ENCODE results near the gene ARPC1A.

- no peak for TF ChIP-seq POLR2AphosphoS5 (IDR thresholded peaks at IDR 0.05)
- TF ChIP-seq, protein P1, sequence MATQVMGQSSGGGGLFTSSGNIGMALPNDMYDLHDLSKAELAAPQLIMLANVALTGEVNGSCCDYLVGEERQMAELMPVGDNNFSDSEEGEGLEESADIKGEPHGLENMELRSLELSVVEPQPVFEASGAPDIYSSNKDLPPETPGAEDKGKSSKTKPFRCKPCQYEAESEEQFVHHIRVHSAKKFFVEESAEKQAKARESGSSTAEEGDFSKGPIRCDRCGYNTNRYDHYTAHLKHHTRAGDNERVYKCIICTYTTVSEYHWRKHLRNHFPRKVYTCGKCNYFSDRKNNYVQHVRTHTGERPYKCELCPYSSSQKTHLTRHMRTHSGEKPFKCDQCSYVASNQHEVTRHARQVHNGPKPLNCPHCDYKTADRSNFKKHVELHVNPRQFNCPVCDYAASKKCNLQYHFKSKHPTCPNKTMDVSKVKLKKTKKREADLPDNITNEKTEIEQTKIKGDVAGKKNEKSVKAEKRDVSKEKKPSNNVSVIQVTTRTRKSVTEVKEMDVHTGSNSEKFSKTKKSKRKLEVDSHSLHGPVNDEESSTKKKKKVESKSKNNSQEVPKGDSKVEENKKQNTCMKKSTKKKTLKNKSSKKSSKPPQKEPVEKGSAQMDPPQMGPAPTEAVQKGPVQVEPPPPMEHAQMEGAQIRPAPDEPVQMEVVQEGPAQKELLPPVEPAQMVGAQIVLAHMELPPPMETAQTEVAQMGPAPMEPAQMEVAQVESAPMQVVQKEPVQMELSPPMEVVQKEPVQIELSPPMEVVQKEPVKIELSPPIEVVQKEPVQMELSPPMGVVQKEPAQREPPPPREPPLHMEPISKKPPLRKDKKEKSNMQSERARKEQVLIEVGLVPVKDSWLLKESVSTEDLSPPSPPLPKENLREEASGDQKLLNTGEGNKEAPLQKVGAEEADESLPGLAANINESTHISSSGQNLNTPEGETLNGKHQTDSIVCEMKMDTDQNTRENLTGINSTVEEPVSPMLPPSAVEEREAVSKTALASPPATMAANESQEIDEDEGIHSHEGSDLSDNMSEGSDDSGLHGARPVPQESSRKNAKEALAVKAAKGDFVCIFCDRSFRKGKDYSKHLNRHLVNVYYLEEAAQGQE (IDR thresholded peaks at IDR 0.05; ENCODE audit: borderline replicate concordance): no peak
- TF ChIP-seq, protein P2, sequence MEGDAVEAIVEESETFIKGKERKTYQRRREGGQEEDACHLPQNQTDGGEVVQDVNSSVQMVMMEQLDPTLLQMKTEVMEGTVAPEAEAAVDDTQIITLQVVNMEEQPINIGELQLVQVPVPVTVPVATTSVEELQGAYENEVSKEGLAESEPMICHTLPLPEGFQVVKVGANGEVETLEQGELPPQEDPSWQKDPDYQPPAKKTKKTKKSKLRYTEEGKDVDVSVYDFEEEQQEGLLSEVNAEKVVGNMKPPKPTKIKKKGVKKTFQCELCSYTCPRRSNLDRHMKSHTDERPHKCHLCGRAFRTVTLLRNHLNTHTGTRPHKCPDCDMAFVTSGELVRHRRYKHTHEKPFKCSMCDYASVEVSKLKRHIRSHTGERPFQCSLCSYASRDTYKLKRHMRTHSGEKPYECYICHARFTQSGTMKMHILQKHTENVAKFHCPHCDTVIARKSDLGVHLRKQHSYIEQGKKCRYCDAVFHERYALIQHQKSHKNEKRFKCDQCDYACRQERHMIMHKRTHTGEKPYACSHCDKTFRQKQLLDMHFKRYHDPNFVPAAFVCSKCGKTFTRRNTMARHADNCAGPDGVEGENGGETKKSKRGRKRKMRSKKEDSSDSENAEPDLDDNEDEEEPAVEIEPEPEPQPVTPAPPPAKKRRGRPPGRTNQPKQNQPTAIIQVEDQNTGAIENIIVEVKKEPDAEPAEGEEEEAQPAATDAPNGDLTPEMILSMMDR (IDR thresholded peaks at IDR 0.05; ENCODE audit: poor library complexity, severe bottlenecking): no peak
Observed at GRCh38 chr7:99381664-99382075, 56.0 kb downstream of the ARPC1A start.

Measured in neural cell (in vitro differentiated cells).